Stimulated activated memory B cell treated with anti-CD40 and anti-IgM and Interleukin-4, amounts not matched to agents 10 μg/mL and 1 μg/mL and 100 μg/mL, for 72 hours (primary cell): ENCODE measurements around the gene SAMD15.
"Not testable (repeated sequence)": the region's sequence is repeated elsewhere in the genome, so short reads cannot be mapped to it uniquely, and the experiment has no call there.

Experiments used
- ATAC-seq: fragments of 150-1000 bp; cut with Tn5 transposase; 2 replicates; pipeline ENCODE4 v1.10.0; 2021
- H3K27ac Mint-ChIP-seq: one replicate; pipeline ENCODE4 v1.8.0; 2022; ENCODE audit warnings: mild to moderate bottlenecking, mixed read lengths
- H3K27me3 Mint-ChIP-seq: one replicate; pipeline ENCODE4 v1.8.0; 2022; ENCODE audit warnings: mixed read lengths
- H3K36me3 Mint-ChIP-seq: one replicate; pipeline ENCODE4 v1.8.0; 2022; ENCODE audit warnings: mixed read lengths
- H3K4me1 Mint-ChIP-seq: one replicate; pipeline ENCODE4 v1.8.0; 2022; ENCODE audit warnings: mixed read lengths
- H3K4me3 Mint-ChIP-seq: one replicate; pipeline ENCODE4 v1.8.0; 2022; ENCODE audit warnings: mild to moderate bottlenecking, moderate library complexity, mixed read lengths
- H3K9me3 Mint-ChIP-seq: one replicate; pipeline ENCODE4 v1.8.0; 2022; ENCODE audit warnings: mixed read lengths

SAMD15 gene

GRCh38 chr14:77409131-77409533, 32.0 kb downstream of the SAMD15 start:
- Mint-ChIP-seq H3K4me3 (no peak overlapping the region), H3K27ac (no peak overlapping the region)
- peak; percentile 51 for ATAC-seq

DNA sequence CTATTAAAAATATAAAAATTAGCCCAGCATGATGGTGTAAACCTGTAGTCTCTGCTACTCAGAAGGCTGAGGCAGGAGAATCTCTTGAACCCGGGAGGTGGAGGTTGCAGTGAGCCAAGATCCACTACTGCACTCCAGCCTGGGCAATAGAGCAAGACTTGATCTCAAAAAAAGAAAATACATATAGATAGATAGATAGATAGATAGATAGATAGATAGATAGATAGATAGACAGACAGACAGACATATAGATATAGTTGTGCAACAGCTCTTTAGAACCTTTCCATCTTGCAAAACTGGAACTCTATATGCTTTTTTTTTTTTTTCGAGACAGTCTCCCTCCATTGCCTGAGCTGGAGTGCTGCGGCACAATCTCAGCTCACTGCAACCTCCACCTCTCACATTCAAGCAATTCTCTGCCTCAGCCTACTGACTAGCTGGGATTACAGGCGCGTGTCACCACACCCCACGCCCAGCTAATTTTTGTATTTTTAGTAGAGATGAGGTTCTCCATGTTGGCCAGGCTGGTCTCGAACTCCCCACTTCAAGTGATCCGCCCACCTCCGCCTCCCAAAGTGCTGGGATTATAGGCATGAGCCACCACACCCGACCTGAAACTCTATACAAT, 38.3 kb downstream of the SAMD15 start:
- peaks cover 14% of the 10 kb centered on the region for H3K9me3 Mint-ChIP-seq
- not testable (repeated sequence) for H3K4me1 Mint-ChIP-seq, H3K27ac Mint-ChIP-seq, H3K36me3 Mint-ChIP-seq, H3K4me3 Mint-ChIP-seq, ATAC-seq, H3K27me3 Mint-ChIP-seq

More at GRCh38 chr14:77409131-77409533, 32.0 kb downstream of the SAMD15 start:
- H3K27me3 Mint-ChIP-seq: no peaks in the 10 kb centered on the region
- H3K4me1 Mint-ChIP-seq: peaks cover 9% of the 10 kb centered on the region
- H3K36me3 Mint-ChIP-seq: no peaks in the 10 kb centered on the region
- H3K9me3 Mint-ChIP-seq: no peaks in the 10 kb centered on the region

- not testable (repeated sequence) for ATAC-seq, H3K27ac Mint-ChIP-seq, H3K4me1 Mint-ChIP-seq, H3K4me3 Mint-ChIP-seq, H3K27me3 Mint-ChIP-seq, H3K36me3 Mint-ChIP-seq
- H3K9me3 Mint-ChIP-seq: peaks cover 14% of the 10 kb centered on the region
Observed at GRCh38 chr14:77416098-77416497, 38.9 kb downstream of the SAMD15 start.

DNA sequence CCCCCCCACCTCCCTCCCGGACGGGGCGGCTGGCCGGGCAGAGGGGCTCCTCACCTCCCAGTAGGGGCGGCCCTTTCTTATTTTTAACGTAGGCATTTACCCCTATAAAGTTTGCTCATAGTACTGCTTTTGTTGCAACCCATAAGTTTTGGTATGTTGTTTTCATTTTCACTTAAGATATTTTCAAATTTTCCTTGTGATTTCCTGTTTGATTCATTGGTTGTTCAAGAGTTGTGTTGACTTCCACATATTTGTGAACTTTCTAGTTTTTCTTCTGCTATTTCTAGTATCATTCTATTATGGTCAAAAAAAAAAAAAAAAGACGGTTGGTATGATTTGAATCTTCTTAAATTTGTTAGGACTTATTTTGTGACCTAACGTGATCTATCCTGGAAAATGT, 39.7 kb downstream of the SAMD15 start:
- H3K27ac Mint-ChIP-seq: no peak overlapping the region
- H3K9me3 Mint-ChIP-seq: peaks cover 14% of the 10 kb centered on the region
- no peak for ATAC-seq
- no peak overlapping the region for H3K4me3 Mint-ChIP-seq
- H3K36me3 Mint-ChIP-seq: peaks cover 17% of the 10 kb centered on the region
- no peaks in the 10 kb centered on the region for H3K27me3 Mint-ChIP-seq
- no peaks in the 10 kb centered on the region for H3K4me1 Mint-ChIP-seq

DNA sequence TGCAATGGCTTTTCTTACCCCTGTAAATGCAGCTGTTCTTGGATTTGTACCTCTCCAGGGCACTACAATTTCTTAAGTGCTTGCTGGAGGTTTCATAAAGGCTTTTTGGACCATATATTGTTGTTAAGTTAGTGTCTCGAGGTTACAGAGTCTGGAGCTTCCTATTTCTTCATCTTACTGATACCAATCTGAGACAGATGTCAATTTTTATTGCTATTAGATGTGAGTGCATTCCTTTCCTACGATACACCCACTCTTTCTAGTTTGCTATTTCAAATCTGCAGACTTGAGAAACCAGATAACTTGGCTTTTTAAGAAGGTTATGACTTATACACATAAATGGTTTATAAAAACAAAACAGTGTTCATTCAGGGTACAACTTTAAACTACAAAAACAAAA, 44.0 kb downstream of the SAMD15 start:
- Mint-ChIP-seq H3K36me3 (peaks cover 59% of the 10 kb centered on the region), H3K9me3 (peaks cover 14% of the 10 kb centered on the region), H3K27ac (no peak overlapping the region), H3K4me1 (no peaks in the 10 kb centered on the region), H3K4me3 (no peak overlapping the region), H3K27me3 (no peaks in the 10 kb centered on the region)
- no peak for ATAC-seq

DNA sequence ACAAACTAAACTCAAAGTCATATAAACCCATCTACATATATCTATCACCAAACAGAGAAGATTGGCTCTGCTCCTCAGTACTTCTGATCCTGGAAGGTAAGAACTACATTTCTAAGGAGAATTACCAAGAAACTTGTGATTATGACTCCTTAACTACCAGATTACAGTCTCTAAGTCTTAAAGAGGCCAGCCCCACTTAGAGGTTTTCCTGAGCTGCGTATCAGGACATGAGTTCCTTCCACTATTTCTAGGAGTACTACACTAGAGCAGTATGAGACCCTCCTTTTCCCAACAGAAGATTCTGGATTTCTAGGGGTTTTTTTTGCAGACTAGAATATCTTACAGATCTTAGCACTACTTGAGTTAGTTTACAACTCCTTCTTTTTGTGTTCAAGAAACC, 46.2 kb downstream of the SAMD15 start, which contains the start of gene NOXRED1:
TSS of gene NOXRED1 (minus strand) at position 101 of the 400 bp plus-strand sequence. CDS start 634 bp downstream, outside the sequence.
- Mint-ChIP-seq H3K4me3 (no peak within 1 kb of the TSS), H3K27me3 (no peaks in the 10 kb centered on the region), H3K36me3 (peaks cover 82% of the 10 kb centered on the region), H3K9me3 (peaks cover 6% of the 10 kb centered on the region), H3K4me1 (no peaks in the 10 kb centered on the region), H3K27ac (no peak within 1 kb of the TSS)
- ATAC-seq: no peak

DNA sequence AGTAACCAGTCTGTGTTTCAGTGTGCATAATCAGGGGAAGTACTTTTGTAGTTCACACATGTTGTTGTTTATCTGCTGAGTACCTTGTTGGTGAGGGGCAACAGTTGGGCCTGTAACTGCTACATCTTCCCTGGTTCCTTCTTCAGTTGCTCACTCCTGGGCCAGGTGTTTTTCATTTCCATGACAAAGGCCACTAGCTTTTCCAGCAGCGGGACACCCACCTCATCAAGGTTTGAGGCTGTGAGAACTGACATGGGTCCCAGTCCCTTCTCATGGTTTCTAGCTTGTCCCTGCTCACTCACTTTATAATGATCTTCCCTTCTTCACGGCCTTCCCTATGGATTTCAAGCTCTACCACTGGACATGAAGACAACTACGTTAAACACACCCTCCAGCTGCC, 47.7 kb downstream of the SAMD15 start:
- no peak overlapping the region for H3K27ac Mint-ChIP-seq

DNA sequence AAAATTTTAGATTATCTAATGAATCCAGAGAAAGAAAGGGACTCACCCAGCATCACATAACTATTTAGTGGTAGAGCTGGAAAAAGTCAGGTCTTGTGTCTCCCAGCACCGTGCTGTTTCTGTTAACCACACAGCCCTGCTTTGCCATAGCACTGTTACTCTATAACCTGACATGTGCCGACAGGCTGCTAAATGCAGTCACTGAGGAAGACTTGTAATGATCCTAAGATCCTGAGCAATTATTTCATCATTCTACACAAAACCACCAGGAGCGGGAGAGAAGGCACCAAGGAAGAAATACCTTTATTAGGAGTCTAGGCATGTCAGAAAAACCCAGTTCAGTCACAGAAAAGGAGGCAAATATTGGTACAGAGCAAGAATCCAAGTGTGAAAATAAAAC, 49.2 kb downstream of the SAMD15 start:
- H3K9me3 Mint-ChIP-seq: no peaks in the 10 kb centered on the region
- H3K4me1 Mint-ChIP-seq: no peaks in the 10 kb centered on the region
- H3K4me3 Mint-ChIP-seq: no peak overlapping the region
- H3K27ac Mint-ChIP-seq: no peak overlapping the region
- no peak for ATAC-seq
- peaks cover 95% of the 10 kb centered on the region for H3K36me3 Mint-ChIP-seq
- no peaks in the 10 kb centered on the region for H3K27me3 Mint-ChIP-seq

More for the DNA sequence above, 47.7 kb downstream of the SAMD15 start:
- no peak for ATAC-seq
- peaks cover 3% of the 10 kb centered on the region for H3K9me3 Mint-ChIP-seq
- no peak overlapping the region for H3K4me3 Mint-ChIP-seq
- no peaks in the 10 kb centered on the region for H3K27me3 Mint-ChIP-seq
- H3K36me3 Mint-ChIP-seq: peaks cover 93% of the 10 kb centered on the region
- H3K4me1 Mint-ChIP-seq: no peaks in the 10 kb centered on the region

DNA sequence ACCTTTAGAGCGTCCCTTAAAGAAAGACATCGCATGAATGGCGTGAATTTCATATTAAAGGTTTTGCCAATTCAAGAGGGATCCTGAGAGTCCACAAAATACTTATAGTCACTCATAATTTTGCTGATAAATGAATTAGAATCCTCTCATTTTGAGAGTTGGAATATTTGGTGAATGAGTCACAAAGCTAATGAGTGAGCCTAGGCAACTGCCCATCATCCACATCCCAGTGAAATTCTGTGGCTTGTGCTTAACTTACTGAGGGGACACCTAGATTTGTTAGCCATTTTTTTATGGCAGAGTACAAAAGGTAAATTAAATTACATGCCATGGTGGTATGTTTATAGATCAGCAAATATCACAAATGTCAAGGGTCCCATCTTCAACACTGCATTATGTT, 58.9 kb downstream of the SAMD15 start:
- H3K27me3 Mint-ChIP-seq: no peaks in the 10 kb centered on the region
- ATAC-seq: no peak
- H3K9me3 Mint-ChIP-seq: no peaks in the 10 kb centered on the region
- H3K4me1 Mint-ChIP-seq: no peaks in the 10 kb centered on the region
- H3K36me3 Mint-ChIP-seq: peaks cover 62% of the 10 kb centered on the region
- H3K27ac Mint-ChIP-seq: no peak overlapping the region
- no peak overlapping the region for H3K4me3 Mint-ChIP-seq

DNA sequence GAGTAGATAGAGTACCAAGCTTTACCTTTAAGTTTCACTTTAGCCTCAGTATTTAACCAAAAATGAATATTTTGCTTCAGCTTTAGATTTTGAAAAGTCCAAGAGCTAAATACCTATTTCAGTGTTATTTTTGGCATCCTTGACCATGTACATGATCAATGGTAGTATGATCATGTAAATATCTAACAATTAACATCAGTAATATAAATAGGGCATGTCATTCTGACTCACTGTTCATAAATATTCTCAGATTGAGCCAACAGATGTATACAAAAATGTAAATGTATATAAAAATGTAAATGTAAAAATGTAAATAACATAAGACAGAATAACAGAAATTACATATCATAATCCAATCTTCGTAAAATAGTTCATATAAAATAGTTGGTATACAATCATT, 61.4 kb downstream of the SAMD15 start:
- Mint-ChIP-seq H3K36me3 (peaks cover 71% of the 10 kb centered on the region), H3K27ac (no peak overlapping the region), H3K9me3 (no peaks in the 10 kb centered on the region), H3K4me3 (no peak overlapping the region), H3K27me3 (no peaks in the 10 kb centered on the region), H3K4me1 (no peaks in the 10 kb centered on the region)
- no peak for ATAC-seq

- ATAC-seq: no peak
- Mint-ChIP-seq H3K36me3 (peaks cover 66% of the 10 kb centered on the region), H3K27ac (no peak overlapping the region), H3K27me3 (no peaks in the 10 kb centered on the region), H3K4me3 (no peak overlapping the region), H3K9me3 (no peaks in the 10 kb centered on the region), H3K4me1 (no peaks in the 10 kb centered on the region)
Observed at GRCh38 chr14:77439861-77440260, 62.7 kb downstream of the SAMD15 start.
